NB4 (cell line): ENCODE measurements around the gene CLIP3.

Experiments used
- MYC ChIP-seq: IDR thresholded peaks from 2 replicates; pipeline ENCODE4 v1.6.1; 2011; ENCODE audit warnings: low read depth, low read length
- POLR2A ChIP-seq: IDR thresholded peaks from 2 replicates; pipeline ENCODE4 v1.6.1; 2011; ENCODE audit warnings: mild to moderate bottlenecking; ENCODE audit not compliant: insufficient read length; ENCODE audit errors: extremely low read depth
- TF ChIP-seq, protein P1 (sequence below): IDR thresholded peaks from one replicate; pipeline ENCODE4 v1.5.1; 2012; ENCODE audit warnings: low read depth, low read length

DNA sequence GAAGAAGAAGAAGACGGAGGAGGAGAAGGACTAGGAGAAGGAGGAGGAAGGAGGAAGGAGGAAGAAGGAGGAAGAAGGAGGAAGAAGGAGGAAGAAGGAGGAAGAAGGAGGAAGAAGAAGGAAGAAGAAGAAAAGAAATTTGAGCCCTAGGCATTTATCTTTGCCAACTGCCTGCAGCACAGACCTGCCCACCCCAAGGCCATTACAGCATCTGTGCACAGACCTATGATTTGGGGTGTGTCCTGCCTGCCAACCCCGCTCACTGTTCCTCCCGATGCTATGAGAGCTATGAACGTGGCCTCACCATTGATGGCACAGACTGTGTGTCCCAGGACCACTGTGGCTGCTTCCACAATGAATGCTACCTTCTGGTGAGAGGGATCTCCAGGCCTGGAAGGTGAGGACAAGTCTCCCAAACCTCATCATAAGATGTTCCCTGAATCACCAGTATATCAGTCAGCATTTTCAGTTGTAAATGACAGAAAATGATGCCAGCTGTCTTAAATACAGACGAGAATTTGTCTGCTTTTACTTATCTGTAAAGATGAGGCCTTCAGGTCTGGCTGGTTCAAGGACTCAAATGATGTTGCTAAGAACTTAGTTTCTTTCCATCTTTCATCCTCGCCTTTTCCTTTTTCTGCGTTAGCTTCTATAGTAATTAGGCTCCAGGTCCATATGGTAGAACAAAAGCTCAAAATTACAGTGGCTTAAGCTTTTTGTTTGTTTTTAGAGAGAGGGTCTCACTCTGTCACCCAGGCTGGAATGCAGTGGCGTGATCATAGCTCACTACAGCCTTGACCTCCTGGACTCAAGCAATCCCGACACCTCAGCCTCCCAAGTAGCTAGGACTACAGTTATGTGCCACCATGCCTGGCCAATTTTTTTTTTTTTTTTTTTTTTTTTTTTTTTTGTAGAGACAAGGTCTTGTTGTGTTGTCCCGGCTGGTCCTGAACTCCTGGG, 41.6 kb downstream of the CLIP3 start:
- TF ChIP-seq, protein P1, sequence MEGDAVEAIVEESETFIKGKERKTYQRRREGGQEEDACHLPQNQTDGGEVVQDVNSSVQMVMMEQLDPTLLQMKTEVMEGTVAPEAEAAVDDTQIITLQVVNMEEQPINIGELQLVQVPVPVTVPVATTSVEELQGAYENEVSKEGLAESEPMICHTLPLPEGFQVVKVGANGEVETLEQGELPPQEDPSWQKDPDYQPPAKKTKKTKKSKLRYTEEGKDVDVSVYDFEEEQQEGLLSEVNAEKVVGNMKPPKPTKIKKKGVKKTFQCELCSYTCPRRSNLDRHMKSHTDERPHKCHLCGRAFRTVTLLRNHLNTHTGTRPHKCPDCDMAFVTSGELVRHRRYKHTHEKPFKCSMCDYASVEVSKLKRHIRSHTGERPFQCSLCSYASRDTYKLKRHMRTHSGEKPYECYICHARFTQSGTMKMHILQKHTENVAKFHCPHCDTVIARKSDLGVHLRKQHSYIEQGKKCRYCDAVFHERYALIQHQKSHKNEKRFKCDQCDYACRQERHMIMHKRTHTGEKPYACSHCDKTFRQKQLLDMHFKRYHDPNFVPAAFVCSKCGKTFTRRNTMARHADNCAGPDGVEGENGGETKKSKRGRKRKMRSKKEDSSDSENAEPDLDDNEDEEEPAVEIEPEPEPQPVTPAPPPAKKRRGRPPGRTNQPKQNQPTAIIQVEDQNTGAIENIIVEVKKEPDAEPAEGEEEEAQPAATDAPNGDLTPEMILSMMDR: no peak
- TF ChIP-seq POLR2A: no peak
- no peak for TF ChIP-seq MYC
